Adrenal gland (tissue), 5 donors: ENCODE measurements around the gene CDC37L1.

Experiments
- POLR2A ChIP-seq, 2 donors: fragments of 450-650 bp; IDR thresholded peaks; one replicate each; pipeline ENCODE4 v1.6.1; 2017; ENCODE audit warnings: antibody characterized with exemption in 2 of 2, mild to moderate bottlenecking in 2 of 2, moderate library complexity in 1 of 2
- TF ChIP-seq, protein P1 (sequence below), 6 experiments: fragments of 450-650 bp in 4 of 6; fragments of 200-600 bp in 2 of 6; sonication (generic) in 1 of 6; IDR thresholded peaks; 1 replicate in 5 of 6; 2 replicates in 1 of 6; pipeline versions ENCODE4 v1.5.1 to v1.8.0; 2016 to 2021; ENCODE audit warnings: antibody characterized with exemption in 6 of 6, mild to moderate bottlenecking in 2 of 6, moderate library complexity in 1 of 6
- donor health status: DM: no; HTN: no; CAD: no.

DNA sequence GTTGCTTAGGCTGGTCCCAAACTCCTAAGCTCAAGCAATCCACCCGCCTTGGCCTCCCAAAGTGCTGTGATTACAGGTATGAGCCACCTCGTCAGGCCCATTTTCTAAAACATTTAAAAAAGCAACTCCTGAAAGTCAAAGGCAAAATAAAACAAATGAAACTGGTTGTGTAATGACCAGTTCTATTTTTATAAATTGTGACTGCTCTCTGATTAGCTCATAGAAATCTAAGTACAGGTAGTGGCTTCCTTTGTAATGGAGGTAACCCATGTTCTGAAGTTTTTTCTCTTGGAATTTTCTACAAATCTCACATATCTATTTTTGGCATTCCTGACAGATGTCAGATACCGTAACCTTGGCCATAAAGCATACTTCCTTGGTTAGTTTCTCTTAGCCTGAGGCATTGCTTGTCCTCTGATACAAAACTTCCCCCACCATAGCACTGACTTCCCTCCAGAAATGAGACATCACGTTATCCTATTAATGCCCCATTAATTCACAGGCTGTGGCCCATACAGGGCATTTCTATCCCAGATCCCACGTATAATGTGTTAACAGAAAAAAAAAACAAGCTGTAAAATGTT lies 75.7 kb downstream of the CDC37L1 start:
- TF ChIP-seq, protein P1, sequence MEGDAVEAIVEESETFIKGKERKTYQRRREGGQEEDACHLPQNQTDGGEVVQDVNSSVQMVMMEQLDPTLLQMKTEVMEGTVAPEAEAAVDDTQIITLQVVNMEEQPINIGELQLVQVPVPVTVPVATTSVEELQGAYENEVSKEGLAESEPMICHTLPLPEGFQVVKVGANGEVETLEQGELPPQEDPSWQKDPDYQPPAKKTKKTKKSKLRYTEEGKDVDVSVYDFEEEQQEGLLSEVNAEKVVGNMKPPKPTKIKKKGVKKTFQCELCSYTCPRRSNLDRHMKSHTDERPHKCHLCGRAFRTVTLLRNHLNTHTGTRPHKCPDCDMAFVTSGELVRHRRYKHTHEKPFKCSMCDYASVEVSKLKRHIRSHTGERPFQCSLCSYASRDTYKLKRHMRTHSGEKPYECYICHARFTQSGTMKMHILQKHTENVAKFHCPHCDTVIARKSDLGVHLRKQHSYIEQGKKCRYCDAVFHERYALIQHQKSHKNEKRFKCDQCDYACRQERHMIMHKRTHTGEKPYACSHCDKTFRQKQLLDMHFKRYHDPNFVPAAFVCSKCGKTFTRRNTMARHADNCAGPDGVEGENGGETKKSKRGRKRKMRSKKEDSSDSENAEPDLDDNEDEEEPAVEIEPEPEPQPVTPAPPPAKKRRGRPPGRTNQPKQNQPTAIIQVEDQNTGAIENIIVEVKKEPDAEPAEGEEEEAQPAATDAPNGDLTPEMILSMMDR (IDR thresholded peaks at IDR 0.05): no peak
- TF ChIP-seq POLR2A (IDR thresholded peaks at IDR 0.05): no peak
